Cardiac septum (tissue), 1 donor: Measurements from ENCODE around the gene LINGO1. TPM values are rescaled to one million over a fixed set of nuclear protein-coding genes. Genes with fewer than 3 reads are reported as not detected.

Experiments
- DNase-seq: peaks from one replicate; pipeline ENCODE4 v3.0.0-alpha.2; 2020; ENCODE audit warnings: low spot score
- intact Hi-C: fragments of 100-400 bp; cut with DNase I; formaldehyde crosslinking; loops from one replicate; pipeline ENCODE4 v1.14.0; 2022
- total RNA-seq: library from RNA; stranded (reverse); fragmentation: NEBNext Ultra II Directional; extraction: Animal tissue kit (Norgen Biotek cat#: 25700); gene quantifications from one replicate; pipeline ENCODE4 v1.2.1, GENCODE V29; 2021
- donor health status: DM: no; HTN: no; CAD: no.

The LINGO1 gene
- total RNA-seq, 1 donor from 2014 or later = 3.0 TPM

- intact Hi-C loops = no loop called here
- DNase-seq = no peak
These were observed 11.6 kb downstream of the LINGO1 start for GRCh38 chr15:77620960-77621647.

GRCh38 chr15:77620297-77620696, 12.4 kb downstream of the LINGO1 start:
- no peak for DNase-seq
- intact Hi-C loops = no loop called here

GRCh38 chr15:77619883-77620282, 12.8 kb downstream of the LINGO1 start:
- no peak for DNase-seq
- intact Hi-C loops = no loop called here

GRCh38 chr15:77617476-77618230, 15.1 kb downstream of the LINGO1 start:
- DNase-seq = no peak
- intact Hi-C loops = no loop called here

- intact Hi-C loops = no loop called here
- DNase-seq = no peak
These were observed 16.6 kb downstream of the LINGO1 start for GRCh38 chr15:77616072-77616471.

GRCh38 chr15:77615472-77615871, 17.2 kb downstream of the LINGO1 start:
- intact Hi-C loops = no loop called here
- no peak for DNase-seq

- DNase-seq = no peak
- intact Hi-C loops = no loop called here
These were observed 18.4 kb downstream of the LINGO1 start for GRCh38 chr15:77614251-77614806.

GRCh38 chr15:77613814-77614213, 18.9 kb downstream of the LINGO1 start:
- no peak for DNase-seq
- intact Hi-C loops = no loop called here

- no peak for DNase-seq
- intact Hi-C loops = no loop called here
These were observed 19.6 kb downstream of the LINGO1 start for GRCh38 chr15:77612958-77613601.

GRCh38 chr15:77611767-77612166, 20.9 kb downstream of the LINGO1 start:
- intact Hi-C loops = no loop called here

GRCh38 chr15:77610731-77611130, 22.0 kb downstream of the LINGO1 start:
- no peak for DNase-seq
- intact Hi-C loops = no loop called here

More at GRCh38 chr15:77611767-77612166, 20.9 kb downstream of the LINGO1 start:
- no peak for DNase-seq

GRCh38 chr15:77609558-77609957, 23.2 kb downstream of the LINGO1 start:
- intact Hi-C loops = no loop called here
- DNase-seq = no peak

GRCh38 chr15:77608774-77609173, 23.9 kb downstream of the LINGO1 start:
- intact Hi-C loops = no loop called here
- DNase-seq = no peak

- DNase-seq = no peak
- intact Hi-C loops = no loop called here
These were observed 24.8 kb downstream of the LINGO1 start for GRCh38 chr15:77607894-77608261.

- intact Hi-C loops = no loop called here
- DNase-seq = no peak
These were observed 25.4 kb downstream of the LINGO1 start for GRCh38 chr15:77607111-77607893.

- intact Hi-C loops = no loop called here
- DNase-seq = no peak
These were observed 26.3 kb downstream of the LINGO1 start for GRCh38 chr15:77606142-77607034.

GRCh38 chr15:77605547-77605946, 27.2 kb downstream of the LINGO1 start:
- intact Hi-C loops = no loop called here
- DNase-seq = no peak

- no peak for DNase-seq
- intact Hi-C loops = no loop called here
These were observed 27.7 kb downstream of the LINGO1 start for GRCh38 chr15:77604973-77605372.
